ENCODE data around the gene ERC2. TPM values are rescaled to one million over a fixed set of nuclear protein-coding genes. Genes with fewer than 3 reads are reported as not detected.
A peak's percentile ranks its signal among the peaks of the same experiment; 100 is the strongest.

The ERC2 gene
- total RNA-seq, 1 experiment from 2014 or later: 0.77 TPM

- peak; percentile 71 for ATAC-seq
- intact Hi-C loops (cut with micrococcal nuclease): loop anchor here (5.0 to 10.0 kb wide), 3 partner anchors 406 to 868 kb away; no protein-coding TSS in a partner anchor
Measured at GRCh38 chr3:55720614-55721013, 747.7 kb downstream of the ERC2 start.

DNA sequence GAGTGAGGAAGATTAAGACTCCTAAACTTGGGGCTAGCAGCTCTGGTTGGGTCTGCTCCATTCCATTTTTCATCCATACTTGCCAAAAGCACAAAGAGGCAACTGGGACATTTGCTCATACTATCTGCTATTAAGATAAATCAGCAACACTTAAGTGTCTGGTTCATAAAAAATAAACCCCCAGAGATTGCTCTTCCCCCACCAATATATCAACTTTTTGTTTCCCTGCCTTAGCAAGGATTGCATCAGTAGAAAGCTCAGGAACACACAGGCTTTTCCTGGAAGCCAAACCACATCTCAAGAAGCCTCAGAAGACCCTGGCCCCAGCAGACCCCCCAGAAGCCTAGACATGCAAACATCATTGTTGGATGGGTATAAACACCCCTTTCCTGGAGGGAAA lies 748.8 kb downstream of the ERC2 start:
- no peak overlapping the region for H3K9ac ChIP-seq (ENCODE audit: low read length)
- no peaks in the 10 kb centered on the region for H3K9me2 ChIP-seq (replicated peaks; ENCODE audit: low read length)
- H3K79me2 ChIP-seq (ENCODE audit: low read length): no peaks in the 10 kb centered on the region
- no peaks in the 10 kb centered on the region for H3K27me3 ChIP-seq (ENCODE audit: low read length)
- H2AFZ ChIP-seq (ENCODE audit: low read length): no peak overlapping the region
- no TSS peak for BruUV-seq (replicated peaks)
- no peaks in the 10 kb centered on the region for H3K9me3 ChIP-seq (ENCODE audit: low read length)
- H3K4me1 ChIP-seq (ENCODE audit: insufficient read depth, low read length): no peaks in the 10 kb centered on the region
- H3F3A ChIP-seq (ENCODE audit: low read length, unreplicated experiment): no peaks in the 10 kb centered on the region
- intact Hi-C loops (cut with micrococcal nuclease): loop anchor here (5.0 kb wide), 1 partner anchor 97 kb away; no protein-coding TSS in a partner anchor
- ChIA-PET POLR2A (ENCODE audit: unreplicated experiment) (no interaction called here), CTCF (no interaction called here)
- no peaks in the 10 kb centered on the region for H4K20me1 ChIP-seq (ENCODE audit: low read length)
- no peak overlapping the region for H3K4me2 ChIP-seq (ENCODE audit: low read length)
- H3K27ac ChIP-seq (ENCODE audit: low read length): no peak overlapping the region
- DNase-seq: no peak
- TF ChIP-seq CTCF (conservative IDR thresholded peaks at IDR 0.05; ENCODE audit: low read depth, low read length) (no peak), EZH2phosphoT487 (IDR thresholded peaks at IDR 0.05; ENCODE audit: borderline replicate concordance, low read length) (no peak), EZH2 (IDR thresholded peaks at IDR 0.05; ENCODE audit: low read length, unreplicated experiment) (no peak)
- no peak for ATAC-seq
- H3K4me3 ChIP-seq (ENCODE audit: low read length): no peak overlapping the region
- H3K36me3 ChIP-seq (ENCODE audit: low read depth, low read length): no peaks in the 10 kb centered on the region

More at GRCh38 chr3:55720614-55721013, 747.7 kb downstream of the ERC2 start:
- DNase-seq: peak; percentile 49
- Histone ChIP-seq H2AFZ (ENCODE audit: low read length) (no peak overlapping the region), H3K9me3 (ENCODE audit: low read length) (no peaks in the 10 kb centered on the region), H3K79me2 (ENCODE audit: low read length) (no peaks in the 10 kb centered on the region), H4K20me1 (ENCODE audit: low read length) (no peaks in the 10 kb centered on the region), H3K4me1 (ENCODE audit: insufficient read depth, low read length) (no peaks in the 10 kb centered on the region), H3K27ac (ENCODE audit: low read length) (no peak overlapping the region), H3F3A (ENCODE audit: low read length, unreplicated experiment) (no peaks in the 10 kb centered on the region), H3K9me2 (replicated peaks; ENCODE audit: low read length) (no peaks in the 10 kb centered on the region), H3K9ac (ENCODE audit: low read length) (no peak overlapping the region), H3K27me3 (ENCODE audit: low read length) (no peaks in the 10 kb centered on the region), H3K4me3 (ENCODE audit: low read length) (no peak overlapping the region), H3K36me3 (ENCODE audit: low read depth, low read length) (no peaks in the 10 kb centered on the region), H3K4me2 (ENCODE audit: low read length) (no peak overlapping the region)
- BruUV-seq (replicated peaks): no TSS peak
- POLR2A ChIA-PET (ENCODE audit: unreplicated experiment): no interaction called here
- CTCF ChIA-PET: no interaction called here
- peak; percentile 54 for TF ChIP-seq CTCF (conservative IDR thresholded peaks at IDR 0.05; ENCODE audit: low read depth, low read length)
- TF ChIP-seq EZH2phosphoT487 (IDR thresholded peaks at IDR 0.05; ENCODE audit: borderline replicate concordance, low read length): no peak

GRCh38 chr3:55719006-55719405 lies 749.3 kb downstream of the ERC2 start:
- no peaks in the 10 kb centered on the region for H3K4me1 ChIP-seq (ENCODE audit: insufficient read depth, low read length)
- ATAC-seq (no peak), DNase-seq (no peak)
- no peaks in the 10 kb centered on the region for H3K9me3 ChIP-seq (ENCODE audit: low read length)
- H3K79me2 ChIP-seq (ENCODE audit: low read length): no peaks in the 10 kb centered on the region
- no peaks in the 10 kb centered on the region for H3K9me2 ChIP-seq (replicated peaks; ENCODE audit: low read length)
- H3K9ac ChIP-seq (ENCODE audit: low read length): no peak overlapping the region
- ChIA-PET POLR2A (ENCODE audit: unreplicated experiment) (no interaction called here), CTCF (no interaction called here)
- no peaks in the 10 kb centered on the region for H3K27me3 ChIP-seq (ENCODE audit: low read length)
- TF ChIP-seq EZH2phosphoT487 (IDR thresholded peaks at IDR 0.05; ENCODE audit: borderline replicate concordance, low read length) (no peak), CTCF (conservative IDR thresholded peaks at IDR 0.05; ENCODE audit: low read depth, low read length) (no peak), EZH2 (IDR thresholded peaks at IDR 0.05; ENCODE audit: low read length, unreplicated experiment) (no peak)
- no peaks in the 10 kb centered on the region for H4K20me1 ChIP-seq (ENCODE audit: low read length)
- no peak overlapping the region for H3K27ac ChIP-seq (ENCODE audit: low read length)
- intact Hi-C loops (cut with micrococcal nuclease): loop anchor here (5.0 kb wide), 1 partner anchor 97 kb away; no protein-coding TSS in a partner anchor
- no peak overlapping the region for H3K4me3 ChIP-seq (ENCODE audit: low read length)
- no peak overlapping the region for H3K4me2 ChIP-seq (ENCODE audit: low read length)
- H3K36me3 ChIP-seq (ENCODE audit: low read depth, low read length): no peaks in the 10 kb centered on the region
- H2AFZ ChIP-seq (ENCODE audit: low read length): no peak overlapping the region
- no peaks in the 10 kb centered on the region for H3F3A ChIP-seq (ENCODE audit: low read length, unreplicated experiment)
- no TSS peak for BruUV-seq (replicated peaks)

All from PC-3 (cell line).